ENCODE data around the gene GGTA1.

Gene GGTA1

DNA sequence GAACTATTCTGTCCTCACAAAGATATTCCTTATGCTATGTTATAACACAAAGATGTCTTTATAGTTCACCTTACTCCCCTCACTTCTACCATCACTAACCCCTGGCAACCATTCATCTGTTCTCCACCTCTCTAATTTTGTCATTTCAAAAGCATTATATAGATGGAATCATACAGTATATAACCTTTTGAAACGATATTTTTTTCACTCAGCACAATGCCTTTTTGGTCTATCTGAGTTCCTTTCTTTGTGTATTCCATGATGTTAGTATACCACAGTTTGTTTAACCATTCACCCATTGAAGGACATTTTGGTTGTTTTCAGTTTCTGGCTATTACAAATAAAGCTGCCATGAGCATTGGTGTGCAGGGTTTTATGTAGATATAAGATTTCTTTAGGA lies 93.7 kb downstream of the GGTA1 start:
- TF ChIP-seq CEBPB (IDR thresholded peaks at IDR 0.05) (no peak), EP300 (IDR thresholded peaks at IDR 0.05; ENCODE audit: borderline replicate concordance) (no peak), ZBTB7A (IDR thresholded peaks at IDR 0.05; ENCODE audit: low read depth) (no peak), TEAD4 (IDR thresholded peaks at IDR 0.05) (no peak), RAD21 (IDR thresholded peaks at IDR 0.05; ENCODE audit: low read depth) (no peak), FOXM1 (IDR thresholded peaks at IDR 0.05; ENCODE audit: borderline replicate concordance, low read depth) (no peak), TAF1 (IDR thresholded peaks at IDR 0.05; ENCODE audit: low read depth) (no peak), NFIC (IDR thresholded peaks at IDR 0.05) (no peak), EGR1 (IDR thresholded peaks at IDR 0.05) (no peak)
- TF ChIP-seq, protein P1, sequence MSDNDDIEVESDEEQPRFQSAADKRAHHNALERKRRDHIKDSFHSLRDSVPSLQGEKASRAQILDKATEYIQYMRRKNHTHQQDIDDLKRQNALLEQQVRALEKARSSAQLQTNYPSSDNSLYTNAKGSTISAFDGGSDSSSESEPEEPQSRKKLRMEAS (IDR thresholded peaks at IDR 0.05): no peak
- TF ChIP-seq, protein P2, sequence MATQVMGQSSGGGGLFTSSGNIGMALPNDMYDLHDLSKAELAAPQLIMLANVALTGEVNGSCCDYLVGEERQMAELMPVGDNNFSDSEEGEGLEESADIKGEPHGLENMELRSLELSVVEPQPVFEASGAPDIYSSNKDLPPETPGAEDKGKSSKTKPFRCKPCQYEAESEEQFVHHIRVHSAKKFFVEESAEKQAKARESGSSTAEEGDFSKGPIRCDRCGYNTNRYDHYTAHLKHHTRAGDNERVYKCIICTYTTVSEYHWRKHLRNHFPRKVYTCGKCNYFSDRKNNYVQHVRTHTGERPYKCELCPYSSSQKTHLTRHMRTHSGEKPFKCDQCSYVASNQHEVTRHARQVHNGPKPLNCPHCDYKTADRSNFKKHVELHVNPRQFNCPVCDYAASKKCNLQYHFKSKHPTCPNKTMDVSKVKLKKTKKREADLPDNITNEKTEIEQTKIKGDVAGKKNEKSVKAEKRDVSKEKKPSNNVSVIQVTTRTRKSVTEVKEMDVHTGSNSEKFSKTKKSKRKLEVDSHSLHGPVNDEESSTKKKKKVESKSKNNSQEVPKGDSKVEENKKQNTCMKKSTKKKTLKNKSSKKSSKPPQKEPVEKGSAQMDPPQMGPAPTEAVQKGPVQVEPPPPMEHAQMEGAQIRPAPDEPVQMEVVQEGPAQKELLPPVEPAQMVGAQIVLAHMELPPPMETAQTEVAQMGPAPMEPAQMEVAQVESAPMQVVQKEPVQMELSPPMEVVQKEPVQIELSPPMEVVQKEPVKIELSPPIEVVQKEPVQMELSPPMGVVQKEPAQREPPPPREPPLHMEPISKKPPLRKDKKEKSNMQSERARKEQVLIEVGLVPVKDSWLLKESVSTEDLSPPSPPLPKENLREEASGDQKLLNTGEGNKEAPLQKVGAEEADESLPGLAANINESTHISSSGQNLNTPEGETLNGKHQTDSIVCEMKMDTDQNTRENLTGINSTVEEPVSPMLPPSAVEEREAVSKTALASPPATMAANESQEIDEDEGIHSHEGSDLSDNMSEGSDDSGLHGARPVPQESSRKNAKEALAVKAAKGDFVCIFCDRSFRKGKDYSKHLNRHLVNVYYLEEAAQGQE (IDR thresholded peaks at IDR 0.05; ENCODE audit: low read depth): no peak

All from Ishikawa (cell line).